Omental fat pad (tissue), 4 donors: ENCODE data around the gene MAGI2. TPM values are rescaled to one million over a fixed set of nuclear protein-coding genes. Genes with fewer than 3 reads are reported as not detected.

Source experiments
- ATAC-seq: fragments of 150-250 bp; one replicate; pipeline ENCODE4 v1.9.1; 2016; ENCODE audit warnings: mild to moderate bottlenecking, moderate library complexity; ENCODE audit not compliant: low FRiP score
- DNase-seq: peaks from one replicate; pipeline ENCODE4 v3.0.0-alpha.2; 2019; ENCODE audit warnings: low spot score
- CTCF ChIP-seq, 3 donors: fragments of 450-650 bp; IDR thresholded peaks; one replicate each; pipeline ENCODE4 v1.5.1; 2016 to 2017; ENCODE audit warnings: antibody characterized with exemption in 3 of 3, mild to moderate bottlenecking in 3 of 3, moderate library complexity in 2 of 3
- small RNA-seq: library from RNA; depleted of rRNA; stranded (forward); fragments of <200 nt; gene quantifications from one replicate; pipeline ENCODE3, GENCODE V24; 2016
- total RNA-seq, 4 donors: library from RNA; depleted of rRNA; stranded (reverse); fragments of >200 nt; gene quantifications; one replicate each; pipeline ENCODE4 v1.1.0, GENCODE V29; 2016

The MAGI2 gene
- total RNA-seq, 4 donors from 2014 or later, result 9.3 to 20.6 (median 13.2) TPM

- DNase-seq, result no peak
- no peak for ATAC-seq
- TF ChIP-seq CTCF (IDR thresholded peaks at IDR 0.05), result no peak
Observed at GRCh38 chr7:77980087-77980713, 1473.3 kb downstream of the MAGI2 start.

- no peak for TF ChIP-seq CTCF (IDR thresholded peaks at IDR 0.05)
- ATAC-seq, result no peak
- DNase-seq, result no peak
Observed at GRCh38 chr7:77979219-77979618, 1474.2 kb downstream of the MAGI2 start.

DNA sequence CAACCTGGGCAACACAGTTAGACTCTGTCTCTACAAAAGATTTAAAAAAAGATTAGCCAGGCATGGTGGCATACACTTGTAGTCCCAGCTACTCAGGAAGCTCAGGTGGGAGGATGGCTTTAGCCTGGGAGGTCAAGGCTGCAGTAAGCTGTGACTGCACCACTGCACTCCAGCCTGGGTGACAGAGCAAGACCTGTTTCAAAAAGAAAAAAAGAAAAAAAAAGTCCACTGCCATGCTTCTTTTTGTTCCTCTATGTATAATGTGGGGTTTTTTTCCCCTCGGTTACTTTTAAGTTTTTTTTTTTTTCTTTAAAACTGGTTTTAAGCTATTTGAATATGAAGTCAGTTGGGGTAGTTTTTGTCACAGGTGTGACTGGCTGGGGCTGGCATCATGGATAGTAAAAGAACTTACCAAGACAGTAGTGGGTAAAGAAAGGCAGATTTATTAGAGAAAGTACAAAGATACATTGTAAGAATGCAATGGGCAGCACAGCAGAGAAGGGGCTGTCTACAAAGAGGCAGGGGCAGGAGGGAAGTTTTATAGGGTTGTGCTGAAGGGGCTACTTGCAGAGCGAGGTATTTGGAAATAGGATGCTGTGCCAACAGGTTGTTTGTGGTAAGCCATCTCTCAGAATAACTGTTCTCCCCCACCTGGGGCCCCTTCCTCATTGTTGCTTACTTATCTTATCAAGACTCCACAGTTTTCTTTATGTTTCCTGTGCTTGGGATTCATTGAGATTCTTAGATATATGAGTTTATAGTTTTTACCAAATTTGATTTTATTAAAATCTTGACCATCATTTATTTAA, 1477.6 kb downstream of the MAGI2 start:
- no peak for DNase-seq
- TF ChIP-seq CTCF (IDR thresholded peaks at IDR 0.05), result no peak
- ATAC-seq, result no peak

GRCh38 chr7:77971726-77972125, 1481.7 kb downstream of the MAGI2 start:
- no peak for TF ChIP-seq CTCF (IDR thresholded peaks at IDR 0.05)
- no peak for ATAC-seq

GRCh38 chr7:77967429-77967828, 1486.0 kb downstream of the MAGI2 start:
- DNase-seq, result no peak
- ATAC-seq, result no peak
- no peak for TF ChIP-seq CTCF (IDR thresholded peaks at IDR 0.05)

More at GRCh38 chr7:77971726-77972125, 1481.7 kb downstream of the MAGI2 start:
- no peak for DNase-seq

Small RNAs within 50 kb of the gene (small RNA-seq; reads per million reads assigned to genes)
- not detected for gene RNU6-337P
- gene RNU6-530P, result not detected
